Mammary epithelial cell (primary cell): ENCODE data around the gene NEO1.

Source experiments
- EZH2 ChIP-seq: IDR thresholded peaks from 2 replicates; pipeline ENCODE4 v1.6.1; 2012; ENCODE audit warnings: low read length, inconsistent platforms, borderline replicate concordance
- TF ChIP-seq, protein P1 (sequence below), 2 donors: IDR thresholded peaks in 1 of 2; conservative IDR thresholded peaks in 1 of 2; 2 replicates each; pipeline ENCODE4 v1.5.1; 2011 to 2012; ENCODE audit warnings: inconsistent platforms in 2 of 2, low read length in 2 of 2, mild to moderate bottlenecking in 2 of 2, control low read depth in 1 of 2, low read depth in 1 of 2; ENCODE audit not compliant: insufficient read depth in 1 of 2; ENCODE audit errors: extremely low read depth in 1 of 2

DNA sequence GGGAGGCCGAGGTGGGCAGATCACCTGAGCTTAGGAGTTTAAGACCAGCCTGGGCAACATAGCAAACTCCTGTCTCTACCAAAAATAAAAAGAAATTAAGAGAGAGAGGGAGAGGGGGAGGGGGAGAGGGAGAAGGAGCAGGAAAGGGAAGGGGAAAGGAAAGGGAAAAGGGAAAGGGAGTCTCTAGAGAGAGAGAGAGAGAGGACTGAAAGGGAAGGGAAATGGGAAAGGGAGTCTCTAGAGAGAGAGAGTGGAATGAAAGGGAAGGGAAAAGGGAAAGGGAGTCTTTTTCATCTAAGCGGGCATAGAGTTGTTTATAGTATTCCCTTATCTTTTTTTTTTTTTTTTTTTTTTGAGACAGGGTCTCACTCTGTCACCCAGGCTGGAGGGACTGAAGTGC lies 148.1 kb downstream of the NEO1 start:
- TF ChIP-seq, protein P1, sequence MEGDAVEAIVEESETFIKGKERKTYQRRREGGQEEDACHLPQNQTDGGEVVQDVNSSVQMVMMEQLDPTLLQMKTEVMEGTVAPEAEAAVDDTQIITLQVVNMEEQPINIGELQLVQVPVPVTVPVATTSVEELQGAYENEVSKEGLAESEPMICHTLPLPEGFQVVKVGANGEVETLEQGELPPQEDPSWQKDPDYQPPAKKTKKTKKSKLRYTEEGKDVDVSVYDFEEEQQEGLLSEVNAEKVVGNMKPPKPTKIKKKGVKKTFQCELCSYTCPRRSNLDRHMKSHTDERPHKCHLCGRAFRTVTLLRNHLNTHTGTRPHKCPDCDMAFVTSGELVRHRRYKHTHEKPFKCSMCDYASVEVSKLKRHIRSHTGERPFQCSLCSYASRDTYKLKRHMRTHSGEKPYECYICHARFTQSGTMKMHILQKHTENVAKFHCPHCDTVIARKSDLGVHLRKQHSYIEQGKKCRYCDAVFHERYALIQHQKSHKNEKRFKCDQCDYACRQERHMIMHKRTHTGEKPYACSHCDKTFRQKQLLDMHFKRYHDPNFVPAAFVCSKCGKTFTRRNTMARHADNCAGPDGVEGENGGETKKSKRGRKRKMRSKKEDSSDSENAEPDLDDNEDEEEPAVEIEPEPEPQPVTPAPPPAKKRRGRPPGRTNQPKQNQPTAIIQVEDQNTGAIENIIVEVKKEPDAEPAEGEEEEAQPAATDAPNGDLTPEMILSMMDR (conservative IDR thresholded peaks at IDR 0.05 in 1 of 2, IDR thresholded peaks at IDR 0.05 in 1 of 2; ENCODE audit: extremely low read depth in 1 of 2, insufficient read depth in 1 of 2, low read depth in 1 of 2, low read length in 2 of 2): no peak
- no peak for TF ChIP-seq EZH2
